HCT116 (cell line): ENCODE data around the gene DNAJC1.

Experiments
- ATF3 ChIP-seq: IDR thresholded peaks from 2 replicates; pipeline ENCODE4 v1.6.1; 2012
- CTCF ChIP-seq, 3 experiments: fragments of 200-600 bp in 1 of 3; sonication (generic) in 1 of 3; IDR thresholded peaks in 2 of 3; conservative IDR thresholded peaks in 1 of 3; 2 replicates each; pipeline ENCODE4 v1.5.1; 2012 to 2017; ENCODE audit warnings: low read depth in 2 of 3, low read length in 2 of 3, antibody characterized with exemption in 1 of 3, borderline replicate concordance in 1 of 3, control low read depth in 1 of 3, mild to moderate bottlenecking in 1 of 3, mixed read lengths in 1 of 3, mixed run types in 1 of 3, moderate library complexity in 1 of 3; ENCODE audit not compliant: insufficient read depth in 1 of 3
- EZH2 ChIP-seq: fragments of 200-600 bp; sonication (generic); IDR thresholded peaks from 2 replicates; pipeline ENCODE4 v1.6.1; 2017; ENCODE audit warnings: antibody characterized with exemption, mixed run types
- MAX ChIP-seq: IDR thresholded peaks from 2 replicates; pipeline ENCODE4 v1.6.1; 2012
- POLR2A ChIP-seq: IDR thresholded peaks from 2 replicates; pipeline ENCODE4 v1.7.0; 2011; ENCODE audit warnings: borderline replicate concordance; ENCODE audit not compliant: insufficient read depth, insufficient read length; ENCODE audit errors: extremely low read depth
- POLR2AphosphoS5 ChIP-seq: IDR thresholded peaks from 2 replicates; pipeline ENCODE4 v1.6.1; 2011; ENCODE audit warnings: mild to moderate bottlenecking, low read depth, low read length, moderate library complexity
- RAD21 ChIP-seq: IDR thresholded peaks from 2 replicates; pipeline ENCODE4 v1.6.1; 2012; ENCODE audit warnings: low read depth, mild to moderate bottlenecking
- REST ChIP-seq: IDR thresholded peaks from 2 replicates; pipeline ENCODE4 v1.6.1; 2012; ENCODE audit warnings: low read depth
- SIN3A ChIP-seq: IDR thresholded peaks from 2 replicates; pipeline ENCODE4 v1.6.1; 2012; ENCODE audit warnings: low read depth
- ZBTB33 ChIP-seq: IDR thresholded peaks from 2 replicates; pipeline ENCODE4 v1.6.1; 2011; ENCODE audit warnings: mild to moderate bottlenecking, low read length, moderate library complexity; ENCODE audit not compliant: insufficient replicate concordance; ENCODE audit errors: extremely low read depth
- ZNF274 ChIP-seq: fragments of 200-500 bp; sonication (Bioruptor generic); IDR thresholded peaks from 2 replicates; pipeline ENCODE4 v1.6.1; 2014; ENCODE audit warnings: mild to moderate bottlenecking, low read depth, low read length, inconsistent platforms

GRCh38 chr10:21943633-21944265 is 59.8 kb downstream of the DNAJC1 start:
- TF ChIP-seq ZNF274: no peak
- no peak for TF ChIP-seq REST
- TF ChIP-seq POLR2A: no peak
- no peak for TF ChIP-seq CTCF (IDR thresholded peaks at IDR 0.05 in 2 of 3, conservative IDR thresholded peaks at IDR 0.05 in 1 of 3; ENCODE audit: borderline replicate concordance in 1 of 3, insufficient read depth in 1 of 3, low read depth in 2 of 3, low read length in 2 of 3)
- no peak for TF ChIP-seq SIN3A
- no peak for TF ChIP-seq EZH2
- TF ChIP-seq ATF3: no peak
- no peak for TF ChIP-seq MAX
- no peak for TF ChIP-seq RAD21
- TF ChIP-seq ZBTB33: no peak
- no peak for TF ChIP-seq POLR2AphosphoS5
